Tibial artery (tissue), 4 donors: ENCODE data around the gene CAPN2.

Source experiments
- DNase-seq, 2 donors: peaks; one replicate each; pipeline ENCODE4 v3.0.0-alpha.2; 2019
- H3K27ac ChIP-seq, 2 donors: fragments of 200-600 bp; sonication (generic) in 1 of 2; 1 replicate in 1 of 2; 2 replicates in 1 of 2; pipeline ENCODE4 v1.5.1; 2018 to 2019; ENCODE audit warnings: mild to moderate bottlenecking in 1 of 2
- H3K27me3 ChIP-seq, 2 donors: fragments of 200-600 bp; sonication (generic) in 1 of 2; one replicate each; pipeline versions ENCODE4 v1.5.1 to v1.6.0; 2016 to 2019
- H3K36me3 ChIP-seq, 3 donors: fragments of 200-600 bp; sonication (generic) in 2 of 3; one replicate each; pipeline ENCODE4 v1.5.1; 2016 to 2019; ENCODE audit warnings: mild to moderate bottlenecking in 2 of 3
- H3K4me1 ChIP-seq, 4 donors: fragments of 200-600 bp; sonication (generic) in 2 of 4; 1 replicate in 3 of 4; 2 replicates in 1 of 4; pipeline ENCODE4 v1.5.1; 2016 to 2019
- H3K4me3 ChIP-seq, 2 donors: fragments of 200-600 bp; sonication (generic) in 1 of 2; 1 replicate in 1 of 2; 2 replicates in 1 of 2; pipeline ENCODE4 v1.5.1; 2018 to 2019; ENCODE audit warnings: mild to moderate bottlenecking in 2 of 2
- H3K9me3 ChIP-seq, 3 donors: fragments of 200-600 bp; sonication (generic) in 1 of 3; one replicate each; pipeline ENCODE4 v1.5.1; 2016 to 2019
- CTCF ChIP-seq, 2 experiments: fragments of 200-600 bp in 1 of 2; fragments of 450-650 bp in 1 of 2; IDR thresholded peaks; one replicate each; pipeline ENCODE4 v1.5.1; 2017 to 2019; ENCODE audit warnings: antibody characterized with exemption in 2 of 2, mild to moderate bottlenecking in 1 of 2, moderate library complexity in 1 of 2
- intact Hi-C: fragments of 100-400 bp; cut with DNase I; formaldehyde crosslinking; loops from one replicate; pipeline ENCODE4 v1.15.0; 2023; ENCODE audit warnings: low total_unique reads

Gene CAPN2

GRCh38 chr1:223721658-223722607 lies 9.6 kb downstream of the CAPN2 start:
- Histone ChIP-seq H3K27me3 (no peaks in the 10 kb centered on the region), H3K4me1 (peaks cover 3 to 59% (median 39%) of the 10 kb centered on the region in 4 donors), H3K36me3 (peaks cover 27 to 73% (median 31%) of the 10 kb centered on the region in 3 donors), H3K4me3 (no peak overlapping the region), H3K27ac (peak overlapping the region; percentile 67 to 70), H3K9me3 (no peaks in the 10 kb centered on the region)
- intact Hi-C loops: no loop called here
- DNase-seq: no peak
- TF ChIP-seq CTCF (IDR thresholded peaks at IDR 0.05): no peak

- peaks cover 4 to 62% (median 45%) of the 10 kb centered on the region in 4 donors for H3K4me1 ChIP-seq
- peak overlapping the region; percentile 22 to 30 for H3K27ac ChIP-seq
- intact Hi-C loops: no loop called here
- no peak for DNase-seq
- H3K27me3 ChIP-seq: no peaks in the 10 kb centered on the region
- H3K9me3 ChIP-seq: no peaks in the 10 kb centered on the region
- no peak for TF ChIP-seq CTCF (IDR thresholded peaks at IDR 0.05)
- H3K4me3 ChIP-seq: no peak overlapping the region
- peaks cover 17 to 59% (median 20%) of the 10 kb centered on the region in 3 donors for H3K36me3 ChIP-seq
These were observed 11.1 kb downstream of the CAPN2 start for GRCh38 chr1:223723351-223723904.

GRCh38 chr1:223724376-223724775 lies 12.0 kb downstream of the CAPN2 start:
- H3K27ac ChIP-seq: no peak overlapping the region
- no peak for TF ChIP-seq CTCF (IDR thresholded peaks at IDR 0.05)
- no peak for DNase-seq
- H3K36me3 ChIP-seq: peaks cover 8 to 55% (median 10%) of the 10 kb centered on the region in 3 donors
- H3K4me1 ChIP-seq: peaks cover 4 to 61% (median 43%) of the 10 kb centered on the region in 4 donors
- no peaks in the 10 kb centered on the region for H3K27me3 ChIP-seq
- no peak overlapping the region for H3K4me3 ChIP-seq
- intact Hi-C loops: no loop called here
- H3K9me3 ChIP-seq: no peaks in the 10 kb centered on the region

GRCh38 chr1:223725578-223725977 lies 13.2 kb downstream of the CAPN2 start:
- peaks cover 0 to 43% (median 5%) of the 10 kb centered on the region in 3 donors for H3K36me3 ChIP-seq
- no peaks in the 10 kb centered on the region for H3K9me3 ChIP-seq
- peaks cover 4 to 61% (median 39%) of the 10 kb centered on the region in 4 donors for H3K4me1 ChIP-seq
- H3K4me3 ChIP-seq: no peak overlapping the region
- intact Hi-C loops: no loop called here
- no peaks in the 10 kb centered on the region for H3K27me3 ChIP-seq
- TF ChIP-seq CTCF (IDR thresholded peaks at IDR 0.05): no peak
- no peak for DNase-seq
- peak overlapping the region; percentile 39 to 64 for H3K27ac ChIP-seq

GRCh38 chr1:223726380-223727001 lies 14.2 kb downstream of the CAPN2 start:
- no peak overlapping the region for H3K4me3 ChIP-seq
- no peaks in the 10 kb centered on the region for H3K9me3 ChIP-seq
- TF ChIP-seq CTCF (IDR thresholded peaks at IDR 0.05): no peak
- H3K27me3 ChIP-seq: no peaks in the 10 kb centered on the region
- peaks cover 0 to 42% (median 5%) of the 10 kb centered on the region in 3 donors for H3K36me3 ChIP-seq
- intact Hi-C loops: no loop called here
- H3K27ac ChIP-seq: peak overlapping the region; percentile 39 to 64
- peaks cover 6 to 61% (median 39%) of the 10 kb centered on the region in 4 donors for H3K4me1 ChIP-seq
- peak; percentile 84 to 87 for DNase-seq
